C4-2B (cell line): ENCODE measurements around the gene PDE9A.

Experiments used
- H3K27ac ChIP-seq: fragments of 450-650 bp; 2 replicates; pipeline ENCODE4 v1.5.1; 2017
- CTCF ChIP-seq: fragments of 450-650 bp; conservative IDR thresholded peaks from 2 replicates; pipeline ENCODE4 v1.5.1; 2017; ENCODE audit warnings: mild to moderate bottlenecking
- ZFX ChIP-seq: fragments of 450-650 bp; IDR thresholded peaks from 2 replicates; pipeline ENCODE4 v1.6.1; 2017

Gene PDE9A

DNA sequence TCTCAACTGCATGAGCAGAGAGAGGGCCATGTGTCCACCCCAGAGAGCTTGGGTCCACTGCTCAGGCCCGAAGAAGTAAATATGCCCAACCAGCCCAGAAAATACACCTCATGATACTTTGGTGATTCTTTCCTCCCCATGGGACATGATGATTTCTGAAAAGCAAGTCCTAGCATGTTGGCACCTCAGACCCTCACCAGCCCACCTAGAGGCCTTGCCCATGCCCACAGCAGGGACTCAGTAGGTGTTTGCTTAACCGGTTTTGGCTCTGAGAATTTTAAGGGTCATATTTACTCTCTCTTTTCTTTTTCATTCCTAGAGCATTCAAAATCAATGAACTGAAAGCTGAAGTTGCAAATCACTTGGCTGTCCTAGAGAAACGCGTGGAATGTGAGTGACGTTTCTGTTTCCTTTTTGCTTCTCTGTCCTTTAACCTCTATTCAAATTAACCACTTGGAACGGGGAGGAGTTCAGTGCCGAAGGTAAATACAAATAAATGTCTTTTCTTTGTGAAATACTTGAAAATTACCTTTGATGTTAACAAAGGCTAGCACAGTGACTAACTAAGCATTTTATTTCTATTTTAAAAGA, 79.7 kb downstream of the PDE9A start:
- TF ChIP-seq ZFX (no peak), CTCF (no peak)
- no peak overlapping the region for H3K27ac ChIP-seq

GRCh38 chr21:42733874-42734273, 80.5 kb downstream of the PDE9A start:
- TF ChIP-seq CTCF (no peak), ZFX (no peak)
- H3K27ac ChIP-seq, result no peak overlapping the region

DNA sequence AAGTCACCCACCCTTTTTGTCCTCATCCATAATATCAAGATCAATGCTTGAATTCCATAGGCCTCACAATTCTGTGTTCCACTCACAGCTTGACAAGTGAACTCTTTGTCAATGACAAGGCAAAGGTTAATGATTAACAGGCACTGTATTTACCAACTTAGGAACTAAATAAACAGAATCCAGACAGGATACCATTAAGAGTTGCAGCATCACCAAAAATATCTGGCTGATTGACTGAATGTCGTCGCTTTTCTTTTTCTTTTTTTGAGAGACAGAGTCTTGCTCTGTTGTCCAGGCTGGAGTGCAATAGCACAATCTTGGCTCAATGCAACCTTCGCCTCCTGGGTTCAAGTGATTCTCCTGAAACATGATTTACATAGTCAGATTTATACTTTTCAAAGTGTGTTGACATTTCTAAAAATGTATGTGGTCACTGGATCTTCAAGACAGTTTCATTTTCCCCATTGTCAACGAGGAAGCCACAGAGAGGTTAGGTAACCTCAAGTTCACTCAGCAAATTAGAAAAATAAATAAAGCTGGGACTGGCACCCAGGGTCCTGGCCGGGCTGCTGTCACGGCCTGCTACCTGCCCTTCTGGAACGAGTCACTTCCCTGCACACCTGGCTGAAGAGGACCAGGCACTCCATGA, 81.0 kb downstream of the PDE9A start:
- TF ChIP-seq CTCF (no peak), ZFX (no peak)
- H3K27ac ChIP-seq, result no peak overlapping the region

- no peak overlapping the region for H3K27ac ChIP-seq
- no peak for TF ChIP-seq CTCF
- no peak for TF ChIP-seq ZFX
Observed at GRCh38 chr21:42735061-42735460, 81.6 kb downstream of the PDE9A start.

- H3K27ac ChIP-seq, result no peak overlapping the region
- TF ChIP-seq CTCF (no peak), ZFX (no peak)
Observed at GRCh38 chr21:42735944-42736343, 82.5 kb downstream of the PDE9A start.

- no peak overlapping the region for H3K27ac ChIP-seq
- TF ChIP-seq ZFX (no peak), CTCF (no peak)
Observed at GRCh38 chr21:42736646-42737350, 83.4 kb downstream of the PDE9A start.

DNA sequence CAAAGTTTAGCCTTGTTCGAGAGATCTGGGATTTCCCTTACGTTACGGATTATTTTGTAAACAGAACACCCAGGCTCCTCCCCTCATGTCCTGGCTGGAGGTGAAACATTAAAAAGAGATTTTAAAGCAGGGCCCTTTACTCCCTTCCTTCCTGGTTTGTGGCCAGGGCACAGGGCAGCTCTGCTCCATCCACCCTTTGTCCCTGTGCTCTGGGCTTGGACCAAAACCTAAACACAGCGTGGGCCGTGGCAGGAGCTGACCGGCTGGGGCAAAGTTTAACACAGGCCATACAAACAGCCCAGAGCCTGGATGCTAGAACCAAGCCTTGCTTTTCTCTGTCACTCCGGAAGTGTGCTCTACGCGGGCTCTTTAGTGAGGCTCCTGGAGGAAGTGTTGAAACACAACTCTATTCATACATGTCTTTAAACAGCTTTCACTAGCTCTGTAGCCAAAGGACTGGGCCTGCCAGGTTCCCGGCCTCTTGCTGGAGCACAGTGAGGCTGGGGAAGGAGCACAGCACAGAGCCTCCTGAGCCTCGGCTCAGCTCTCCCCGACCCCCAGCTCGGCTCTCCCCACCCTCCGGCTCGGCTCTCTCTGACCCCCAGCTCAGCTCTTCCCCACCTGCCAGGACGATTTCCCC, 84.7 kb downstream of the PDE9A start:
- no peak overlapping the region; the same call in 1 of the 2 replicates for H3K27ac ChIP-seq
- TF ChIP-seq CTCF (no peak), ZFX (no peak)
